GM12892 (cell line): ENCODE results near the gene ADAMTS12.

Experiments used
- DNase-seq: peaks from one replicate; pipeline ENCODE4 v3.0.0; 2011; ENCODE audit not compliant: insufficient read length
- FAIRE-seq: peaks from 2 replicates; lab custom pipeline; 2011; peaks lifted over from hg19 to GRCh38; lab: Jason Lieb, UNC
- POLR2A ChIP-seq: IDR thresholded peaks from 2 replicates; pipeline ENCODE4 v1.6.1; 2011; ENCODE audit warnings: low read depth, low read length, control low read depth
- POLR2AphosphoS5 ChIP-seq: IDR thresholded peaks from 2 replicates; pipeline ENCODE4 v1.6.1; 2011; ENCODE audit warnings: low read depth, low read length, control low read depth
- TAF1 ChIP-seq: IDR thresholded peaks from 2 replicates; pipeline ENCODE4 v1.6.1; 2011; ENCODE audit warnings: low read depth, mild to moderate bottlenecking, control low read depth, low read length, borderline replicate concordance

The ADAMTS12 gene

GRCh38 chr5:33715661-33716060 lies 176.1 kb downstream of the ADAMTS12 start:
- DNase-seq (no peak), FAIRE-seq (no peak)
- TF ChIP-seq POLR2A (no peak), TAF1 (no peak), POLR2AphosphoS5 (no peak)

DNA sequence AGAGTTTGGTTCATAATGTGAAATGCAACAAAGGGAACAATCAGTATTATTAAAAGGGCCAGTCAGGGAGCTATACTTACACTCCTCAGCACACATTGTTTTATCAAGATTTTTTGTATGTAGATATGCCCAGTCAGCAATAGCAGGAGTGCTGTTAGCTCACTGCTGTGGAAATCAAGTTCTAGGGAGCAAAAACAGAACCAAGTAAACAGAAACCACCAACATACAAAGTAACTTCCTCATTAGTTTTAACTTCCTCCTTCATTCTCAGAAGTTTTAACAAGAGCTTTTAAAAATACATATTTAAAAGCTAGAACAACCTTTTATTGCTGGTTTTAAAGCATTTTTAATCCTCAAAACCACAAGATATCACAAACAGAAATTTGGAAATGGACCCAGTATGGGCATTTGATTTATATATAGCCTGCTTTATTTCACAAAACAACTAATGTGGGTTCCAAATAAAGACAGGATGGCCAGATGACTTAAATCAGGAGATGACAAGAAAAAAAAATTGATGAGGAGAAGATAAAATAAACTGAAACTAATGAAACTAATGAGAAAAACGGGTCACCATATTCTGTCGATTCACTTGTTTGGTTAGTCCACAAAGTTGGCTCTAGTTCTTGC lies 178.5 kb downstream of the ADAMTS12 start:
- DNase-seq (no peak), FAIRE-seq (peak; percentile 64)
- TF ChIP-seq TAF1 (no peak), POLR2A (no peak), POLR2AphosphoS5 (no peak)

- FAIRE-seq: no peak
- TF ChIP-seq POLR2AphosphoS5 (no peak), TAF1 (no peak), POLR2A (no peak)
- no peak for DNase-seq
Measured at GRCh38 chr5:33712664-33713063, 179.1 kb downstream of the ADAMTS12 start.

- FAIRE-seq (no peak), DNase-seq (no peak)
- no peak for TF ChIP-seq TAF1
- TF ChIP-seq POLR2A: no peak
Measured at GRCh38 chr5:33711094-33711679, 180.6 kb downstream of the ADAMTS12 start.

- DNase-seq (no peak), FAIRE-seq (no peak)
- TF ChIP-seq POLR2A: no peak
- no peak for TF ChIP-seq TAF1
- no peak for TF ChIP-seq POLR2AphosphoS5
Measured at GRCh38 chr5:33702867-33703266, 188.9 kb downstream of the ADAMTS12 start.

- DNase-seq (no peak), FAIRE-seq (no peak)
- TF ChIP-seq TAF1: no peak
Measured at GRCh38 chr5:33701951-33702350, 189.8 kb downstream of the ADAMTS12 start.

GRCh38 chr5:33701251-33701650 lies 190.5 kb downstream of the ADAMTS12 start:
- TF ChIP-seq TAF1 (no peak), POLR2A (no peak), POLR2AphosphoS5 (no peak)
- DNase-seq (no peak), FAIRE-seq (no peak)

DNA sequence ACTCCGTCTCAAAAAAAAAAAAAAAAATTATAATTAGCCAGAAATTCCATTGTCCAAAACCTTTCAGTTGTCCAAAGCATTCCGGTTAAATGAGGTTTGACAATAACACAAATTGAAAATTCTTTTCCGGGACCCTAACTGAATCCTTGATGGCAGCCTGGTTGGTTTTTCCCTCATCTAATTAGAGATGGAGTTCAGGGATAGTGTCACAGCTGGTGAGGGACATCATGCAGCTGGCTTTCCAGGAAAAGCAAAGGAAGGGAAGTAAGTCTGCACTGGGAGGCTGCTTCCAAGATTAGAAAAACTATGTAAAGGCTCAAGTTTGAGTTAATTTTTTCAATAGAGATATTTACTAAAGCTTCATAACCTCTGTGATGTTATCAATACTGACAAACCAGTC lies 195.4 kb downstream of the ADAMTS12 start:
- TF ChIP-seq TAF1: no peak
- TF ChIP-seq POLR2A: no peak
- TF ChIP-seq POLR2AphosphoS5: no peak
- DNase-seq (no peak), FAIRE-seq (no peak)

- FAIRE-seq (no peak), DNase-seq (no peak)
- TF ChIP-seq POLR2AphosphoS5 (no peak), TAF1 (no peak), POLR2A (no peak)
Measured at GRCh38 chr5:33692980-33693379, 198.8 kb downstream of the ADAMTS12 start.

DNA sequence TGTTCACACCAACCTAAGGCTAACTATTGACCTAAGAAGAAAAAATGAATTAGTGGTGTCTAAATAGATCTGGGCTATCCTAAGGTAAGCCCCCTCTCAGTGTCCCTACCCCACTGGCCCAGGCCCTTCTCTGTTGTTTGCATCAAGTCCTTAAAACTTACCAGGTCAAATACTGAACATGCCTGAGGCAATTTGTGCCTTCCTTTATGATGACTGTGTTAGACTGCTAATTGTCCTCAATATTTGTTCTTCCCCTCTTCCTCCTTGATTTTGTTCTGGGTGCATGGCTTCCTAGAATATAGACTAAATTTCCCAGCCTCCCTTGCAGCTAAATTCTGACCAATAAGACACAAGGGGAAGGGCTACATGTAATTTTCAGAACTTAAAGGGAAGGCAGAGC lies 199.9 kb downstream of the ADAMTS12 start:
- no peak for TF ChIP-seq POLR2A
- TF ChIP-seq POLR2AphosphoS5: no peak
- no peak for TF ChIP-seq TAF1
- no peak for DNase-seq
- FAIRE-seq: no peak

- FAIRE-seq (no peak), DNase-seq (no peak)
- TF ChIP-seq POLR2AphosphoS5: no peak
- TF ChIP-seq TAF1: no peak
- no peak for TF ChIP-seq POLR2A
Measured at GRCh38 chr5:33690374-33691135, 201.2 kb downstream of the ADAMTS12 start.

DNA sequence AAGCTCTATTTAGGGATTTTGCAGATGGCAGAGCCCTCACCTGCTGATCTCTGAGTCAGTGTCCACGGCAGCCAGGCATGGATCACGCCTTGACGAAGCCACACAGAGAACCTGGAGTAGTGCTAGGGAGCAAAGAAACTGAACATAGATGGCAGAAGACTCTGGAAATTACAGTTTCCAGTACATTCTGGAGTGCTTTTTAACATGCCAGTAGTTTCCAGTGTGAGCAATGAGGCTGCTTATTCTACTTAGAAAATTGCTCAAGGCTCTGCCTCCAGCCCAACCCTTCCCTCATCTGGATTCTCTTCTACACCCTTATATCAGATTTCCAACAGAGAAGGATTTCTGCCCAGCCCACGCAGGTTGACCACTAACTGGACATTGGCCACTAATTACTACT lies 203.3 kb downstream of the ADAMTS12 start:
- TF ChIP-seq TAF1 (no peak), POLR2AphosphoS5 (no peak), POLR2A (no peak)
- FAIRE-seq: no peak
- DNase-seq: no peak
